A549 (cell line): ENCODE measurements around the gene CAMTA1. TPM values are rescaled to one million over a fixed set of nuclear protein-coding genes. Genes with fewer than 3 reads are reported as not detected.

ENCODE experiments used
- ATAC-seq, 2 experiments: fragments of 200-7000 bp in 1 of 2; fragments of >200 bp in 1 of 2; cut with Nextera tagmentation in 1 of 2; cut with Tn5 transposase in 1 of 2; 3 replicates each; pipeline versions ENCODE4 v1.8.0 to v1.9.1; 2018 to 2020; ENCODE audit warnings: mild to moderate bottlenecking in 1 of 2, moderate library complexity in 1 of 2
- CTCF ChIA-PET: fragments of 300-600 bp; sonication (Branson Sonifier 250); formaldehyde crosslinking; extraction: SDS; loops from one replicate; lab custom pipeline; 2021; ENCODE audit warnings: antibody characterized with exemption, inconsistent platforms; lab: Yijun Ruan, JAX
- POLR2A ChIA-PET: fragments of 350-600 bp; formaldehyde crosslinking; extraction: SDS; loops from one replicate; lab custom pipeline; 2021; ENCODE audit warnings: antibody characterized with exemption, inconsistent platforms; lab: Yijun Ruan, JAX
- DNase-seq, 2 experiments: peaks; one replicate each; pipeline versions ENCODE4 v3.0.0 to v3.0.0-alpha.2; 2011 to 2016; ENCODE audit warnings: low read depth in 1 of 2, low spot score in 1 of 2
- FAIRE-seq: peaks from 2 replicates; lab custom pipeline; 2011; peaks lifted over from hg19 to GRCh38; lab: Jason Lieb, UNC
- H3K27ac ChIP-seq, 2 experiments: fragments of >200 bp; sonication (Bioruptor Twin); formaldehyde crosslinking; 3 replicates each; pipeline ENCODE4 v1.5.1; 2016 to 2017
- H3K4me1 ChIP-seq: fragments of >200 bp; sonication (Bioruptor Twin); formaldehyde crosslinking; 3 replicates; pipeline ENCODE4 v1.6.1; 2016
- H3K4me2 ChIP-seq: fragments of >200 bp; sonication (Bioruptor Twin); formaldehyde crosslinking; 3 replicates; pipeline ENCODE4 v1.6.1; 2016
- H3K4me3 ChIP-seq: fragments of >200 bp; sonication (Bioruptor Twin); formaldehyde crosslinking; 3 replicates; pipeline ENCODE4 v1.5.1; 2016
- H3K9me3 ChIP-seq: fragments of >200 bp; sonication (Bioruptor Twin); formaldehyde crosslinking; 3 replicates; pipeline ENCODE4 v1.6.1; 2016
- CBX8 ChIP-seq: fragments of 200-600 bp; sonication (generic); IDR thresholded peaks from 2 replicates; pipeline ENCODE4 v1.6.1; 2016
- CEBPB ChIP-seq, 2 experiments: fragments of >200 bp in 1 of 2; sonication (Bioruptor Twin) in 1 of 2; formaldehyde crosslinking in 1 of 2; IDR thresholded peaks; 2 replicates each; pipeline ENCODE4 v1.6.1; 2012 to 2016
- CHD4 ChIP-seq: fragments of 200-600 bp; sonication (generic); IDR thresholded peaks from 2 replicates; pipeline ENCODE4 v1.6.1; 2016; ENCODE audit warnings: antibody characterized with exemption, mild to moderate bottlenecking, borderline replicate concordance
- EHMT2 ChIP-seq: fragments of 200-600 bp; sonication (generic); IDR thresholded peaks from 2 replicates; pipeline ENCODE4 v1.6.1; 2016; ENCODE audit warnings: antibody characterized with exemption, low read depth, mild to moderate bottlenecking, moderate library complexity
- EP300 ChIP-seq, 2 experiments: fragments of >200 bp; sonication (Bioruptor Twin); formaldehyde crosslinking; IDR thresholded peaks; 2 replicates in 1 of 2; 3 replicates in 1 of 2; pipeline ENCODE4 v1.6.1; 2016 to 2017
- FOSB ChIP-seq: fragments of 250-450 bp; sonication (Bioruptor Pico); IDR thresholded peaks from 2 replicates; pipeline ENCODE4 v1.5.0; 2020; ENCODE audit warnings: mild to moderate bottlenecking, moderate library complexity
- FOXS1 ChIP-seq: fragments of 250-450 bp; sonication (Bioruptor Pico); IDR thresholded peaks from 2 replicates; pipeline ENCODE4 v1.5.0; 2020; ENCODE audit warnings: mild to moderate bottlenecking, moderate library complexity
- HMGXB4 ChIP-seq: fragments of 250-450 bp; sonication (Bioruptor Pico); IDR thresholded peaks from 2 replicates; pipeline ENCODE4 v1.5.0; 2021; ENCODE audit warnings: mild to moderate bottlenecking, moderate library complexity, borderline replicate concordance
- JUN ChIP-seq, 2 experiments: fragments of >200 bp; sonication (Bioruptor Twin); formaldehyde crosslinking; IDR thresholded peaks; 2 replicates in 1 of 2; 3 replicates in 1 of 2; pipeline ENCODE4 v1.6.1; 2016 to 2017
- JUNB ChIP-seq: fragments of >200 bp; sonication (Bioruptor Twin); formaldehyde crosslinking; IDR thresholded peaks from 2 replicates; pipeline ENCODE4 v1.6.1; 2016
- KDM1A ChIP-seq: fragments of 200-600 bp; sonication (generic); IDR thresholded peaks from 2 replicates; pipeline ENCODE4 v1.6.1; 2016; ENCODE audit warnings: low read depth, mild to moderate bottlenecking
- KDM5A ChIP-seq: fragments of 200-600 bp; sonication (generic); IDR thresholded peaks from 2 replicates; pipeline ENCODE4 v1.6.1; 2016; ENCODE audit warnings: antibody characterized with exemption, mild to moderate bottlenecking
- MAZ ChIP-seq: fragments of 150-350 bp; IDR thresholded peaks from 2 replicates; pipeline ENCODE4 v1.6.1; 2014; ENCODE audit warnings: antibody characterized with exemption, low read depth, low read length, borderline replicate concordance
- NFE2L2 ChIP-seq: fragments of 150-350 bp; conservative IDR thresholded peaks from 2 replicates; pipeline ENCODE4 v1.6.1; 2014; ENCODE audit warnings: low read length
- PBX3 ChIP-seq: IDR thresholded peaks from 2 replicates; pipeline ENCODE4 v1.6.1; 2012
- PHF8 ChIP-seq: fragments of 200-600 bp; sonication (generic); IDR thresholded peaks from 2 replicates; pipeline ENCODE4 v1.6.1; 2016; ENCODE audit warnings: low read depth, mild to moderate bottlenecking, antibody characterized with exemption, moderate library complexity, borderline replicate concordance
- POLR2A ChIP-seq: IDR thresholded peaks from 2 replicates; pipeline ENCODE4 v1.6.1; 2012; ENCODE audit warnings: mild to moderate bottlenecking, low read length
- POLR2AphosphoS2 ChIP-seq: conservative IDR thresholded peaks from 2 replicates; pipeline ENCODE4 v1.6.1; 2012; ENCODE audit warnings: low read length, improper control_type of control experiment, inconsistent platforms
- RAD21 ChIP-seq, 2 experiments: fragments of >200 bp in 1 of 2; sonication (Bioruptor Twin) in 1 of 2; formaldehyde crosslinking in 1 of 2; IDR thresholded peaks in 1 of 2; conservative IDR thresholded peaks in 1 of 2; 2 replicates in 1 of 2; 3 replicates in 1 of 2; pipeline ENCODE4 v1.6.1; 2012 to 2018; ENCODE audit warnings: inconsistent platforms in 1 of 2
- TFCP2L1 ChIP-seq: fragments of 250-450 bp; sonication (Bioruptor Pico); IDR thresholded peaks from 2 replicates; pipeline ENCODE4 v1.5.0; 2021; ENCODE audit warnings: mild to moderate bottlenecking
- USF2 ChIP-seq: fragments of 450-650 bp; IDR thresholded peaks from 2 replicates; pipeline ENCODE4 v1.6.1; 2014; ENCODE audit warnings: antibody characterized with exemption
- ZNF302 ChIP-seq: fragments of 250-450 bp; sonication (Bioruptor Pico); IDR thresholded peaks from 2 replicates; pipeline ENCODE4 v1.9.0; 2021; ENCODE audit warnings: inconsistent platforms, mild to moderate bottlenecking, moderate library complexity
- WGBS: methylation state at CpG from one replicate; pipeline ENCODE4 v1.1.6; 2017; ENCODE audit errors: missing lambda C conversion rate; 5-methylcytosine and 5-hydroxymethylcytosine counted together
- polyA plus RNA-seq, 4 experiments: library from polyadenylated mRNA; depleted of rRNA in 3 of 4; stranded (reverse); fragments of >200 nt; fragmentation: RNase III in 1 of 4; extraction: RNeasy Plus Mini Kit Qiagen cat#74134 plus additional on column Dnase treatment in 1 of 4; gene quantifications; 2 replicates in 3 of 4; 3 replicates in 1 of 4; pipeline ENCODE4 v1.2.3, GENCODE V29; 2011 to 2017

Gene CAMTA1
- polyA plus RNA-seq, 2 of the 4 experiments (the other 2 are of a cell fraction) = 58.8 to 75.0 TPM

GRCh38 chr1:6820899-6821298 lies 35.6 kb downstream of the CAMTA1 start:
- no peak overlapping the region for H3K4me2 ChIP-seq
- ChIA-PET POLR2A (no interaction called here), CTCF (interaction anchor here (1.2 kb wide), 1 partner anchor 46 kb away, joined by 3 read pairs; no protein-coding TSS in a partner anchor)
- FAIRE-seq (no peak), ATAC-seq (no peak), DNase-seq (no peak)
- H3K9me3 ChIP-seq = no peaks in the 10 kb centered on the region
- no peak overlapping the region for H3K27ac ChIP-seq
- no peak overlapping the region for H3K4me3 ChIP-seq
- peaks cover 51% of the 10 kb centered on the region for H3K4me1 ChIP-seq
- no peak for TF ChIP-seq PHF8
- no peak for TF ChIP-seq FOXS1 (CRISPR knock-in tag)
- no peak for TF ChIP-seq CBX8
- TF ChIP-seq FOSB (CRISPR knock-in tag) = no peak
- no peak for TF ChIP-seq CHD4
- TF ChIP-seq TFCP2L1 (CRISPR knock-in tag) = no peak
- WGBS = 84% methylated on average over 2 of the region's 2 CpGs

- FAIRE-seq (no peak), ATAC-seq (peak in 1 of 2 experiments; percentile 46; a peak in 1 of 6 replicates), DNase-seq (no peak)
- Histone ChIP-seq H3K4me1 (peaks cover 57% of the 10 kb centered on the region), H3K27ac (no peak overlapping the region), H3K9me3 (no peaks in the 10 kb centered on the region), H3K4me2 (0 out of 3 replicates have a peak overlapping the region, but pooled peaks have one; percentile 11), H3K4me3 (no peak overlapping the region)
- ChIA-PET POLR2A (no interaction called here), CTCF (no interaction called here)
- TF ChIP-seq KDM1A (no peak), CBX8 (no peak), RAD21 (conservative IDR thresholded peaks at IDR 0.05 in 1 of 2, IDR thresholded peaks at IDR 0.05 in 1 of 2) (no peak), POLR2A (no peak), ZNF302 (CRISPR knock-in tag) (no peak), JUN (IDR thresholded peaks at IDR 0.05) (no peak), JUNB (no peak), CEBPB (IDR thresholded peaks at IDR 0.05) (no peak), MAZ (no peak), HMGXB4 (CRISPR knock-in tag) (no peak), KDM5A (no peak), PBX3 (no peak), FOXS1 (CRISPR knock-in tag) (no peak), EHMT2 (no peak), POLR2AphosphoS2 (no peak), EP300 (IDR thresholded peaks at IDR 0.05) (no peak), USF2 (no peak), NFE2L2 (no peak)
- 80% methylated on average over 10 of the region's 10 CpGs for WGBS
Observed at GRCh38 chr1:6822530-6823359, 37.5 kb downstream of the CAMTA1 start.
